B cell (primary cell): Measurements from ENCODE around the gene HTRA1. TPM values are rescaled to one million over a fixed set of nuclear protein-coding genes. Genes with fewer than 3 reads are reported as not detected.

Experiments
- ATAC-seq: fragments of 200-7000 bp; cut with Tn5 transposase; one replicate; pipeline ENCODE4 v1.10.0; 2021; ENCODE audit warnings: low read depth, mild to moderate bottlenecking, moderate number of reproducible peaks, moderate library complexity
- CTCF ChIA-PET: fragments of 350-600 bp; sonication (Branson Sonifier 250); formaldehyde crosslinking; loops from one replicate; lab custom pipeline; 2021; ENCODE audit warnings: antibody characterized with exemption, inconsistent platforms; lab: Charles Lee
- POLR2A ChIA-PET: fragments of 350-600 bp; sonication (Branson Sonifier 250); formaldehyde crosslinking; loops from one replicate; lab custom pipeline; 2021; ENCODE audit warnings: antibody characterized with exemption; lab: Charles Lee
- DNase-seq: peaks from one replicate; pipeline ENCODE4 v3.0.0; 2013
- H2AFZ ChIP-seq: 2 replicates; pipeline ENCODE4 v1.6.1; 2012; ENCODE audit warnings: mild to moderate bottlenecking, low read depth, low read length; ENCODE audit not compliant: insufficient read depth, poor library complexity, severe bottlenecking
- H3K27ac ChIP-seq, 2 donors: 1 replicate in 1 of 2; 2 replicates in 1 of 2; pipeline ENCODE4 v1.5.1; 2012 to 2013; ENCODE audit warnings: low read length in 2 of 2, mild to moderate bottlenecking in 2 of 2, moderate library complexity in 1 of 2
- H3K27me3 ChIP-seq, 4 experiments: fragments of 200-600 bp in 1 of 4; sonication (generic) in 1 of 4; replicated peaks in 1 of 4; 1 replicate in 2 of 4; 2 replicates in 2 of 4; pipeline versions ENCODE4 v1.6.1 to v1.7.0; 2013 to 2016; ENCODE audit warnings: low read length in 3 of 4, mild to moderate bottlenecking in 2 of 4, mixed read lengths in 1 of 4, moderate library complexity in 1 of 4; ENCODE audit not compliant: insufficient read depth in 4 of 4, control insufficient read depth in 3 of 4; ENCODE audit errors: control extremely low read depth in 1 of 4
- H3K36me3 ChIP-seq, 2 experiments: replicated peaks in 1 of 2; 1 replicate in 1 of 2; 2 replicates in 1 of 2; pipeline versions ENCODE4 v1.6.1 to v1.7.1; 2013; ENCODE audit warnings: low read length in 1 of 2; ENCODE audit not compliant: insufficient read depth in 2 of 2, control insufficient read depth in 1 of 2; ENCODE audit errors: control extremely low read depth in 1 of 2, extremely low read depth in 1 of 2
- H3K4me1 ChIP-seq, 2 donors: fragments of 200-600 bp in 1 of 2; sonication (generic) in 1 of 2; 1 replicate in 1 of 2; 2 replicates in 1 of 2; pipeline versions ENCODE4 v1.5.1 to v1.6.1; 2013 to 2017; ENCODE audit warnings: low read length in 2 of 2; ENCODE audit not compliant: control insufficient read depth in 2 of 2, insufficient read depth in 2 of 2
- H3K4me2 ChIP-seq: replicated peaks from 2 replicates; pipeline ENCODE3; 2012; ENCODE audit warnings: mild to moderate bottlenecking, low read depth, low read length; ENCODE audit not compliant: poor library complexity, severe bottlenecking
- H3K4me3 ChIP-seq, 5 experiments: fragments of 200-600 bp in 1 of 5; sonication (generic) in 1 of 5; 1 replicate in 3 of 5; 2 replicates in 2 of 5; pipeline versions ENCODE4 v1.5.1 to v1.7.0; 2011 to 2016; ENCODE audit warnings: low read length in 4 of 5, mild to moderate bottlenecking in 4 of 5, low read depth in 2 of 5, control low read depth in 1 of 5, moderate library complexity in 1 of 5; ENCODE audit not compliant: insufficient read depth in 1 of 5; ENCODE audit errors: control extremely low read depth in 1 of 5, extremely low read depth in 1 of 5
- H3K79me2 ChIP-seq: fragments of 200-600 bp; sonication (generic); one replicate; pipeline ENCODE4 v1.6.0; 2016; ENCODE audit warnings: low read length; ENCODE audit not compliant: control insufficient read depth, insufficient read depth
- H3K9ac ChIP-seq: fragments of 200-600 bp; sonication (generic); 2 replicates; pipeline ENCODE4 v1.6.1; 2017; ENCODE audit warnings: mild to moderate bottlenecking, low read length, moderate library complexity
- H3K9me3 ChIP-seq, 3 donors: one replicate each; pipeline versions ENCODE4 v1.6.1 to v1.7.1; 2013; ENCODE audit warnings: low read length in 2 of 3; ENCODE audit not compliant: control insufficient read depth in 2 of 3, insufficient read depth in 1 of 3; ENCODE audit errors: control extremely low read depth in 1 of 3
- H4K20me1 ChIP-seq: 2 replicates; pipeline ENCODE4 v1.6.0; 2012; ENCODE audit warnings: mild to moderate bottlenecking, low read length; ENCODE audit not compliant: insufficient read depth, control insufficient read depth, poor library complexity, severe bottlenecking
- H3K27ac Mint-ChIP-seq: one replicate; pipeline ENCODE4 v1.8.0; 2021; ENCODE audit warnings: mixed read lengths
- H3K27me3 Mint-ChIP-seq: one replicate; pipeline ENCODE4 v1.8.0; 2021; ENCODE audit warnings: mixed read lengths
- H3K4me1 Mint-ChIP-seq: one replicate; pipeline ENCODE4 v1.8.0; 2021; ENCODE audit warnings: mixed read lengths
- H3K4me3 Mint-ChIP-seq: one replicate; pipeline ENCODE4 v1.8.0; 2021; ENCODE audit warnings: mixed read lengths
- H3K9me3 Mint-ChIP-seq: one replicate; pipeline ENCODE4 v1.8.0; 2022; ENCODE audit warnings: mixed read lengths; ENCODE audit not compliant: insufficient read depth
- EZH2 ChIP-seq: IDR thresholded peaks from 2 replicates; pipeline ENCODE4 v1.6.1; 2012; ENCODE audit warnings: borderline replicate concordance, low read depth, mild to moderate bottlenecking, moderate library complexity, low read length; ENCODE audit not compliant: insufficient read depth, poor library complexity, severe bottlenecking
- WGBS: methylation state at CpG from one replicate; pipeline ENCODE4 v1.1.5; 2013; ENCODE audit warnings: missing lambda C conversion rate; ENCODE audit not compliant: insufficient coverage; 5-methylcytosine and 5-hydroxymethylcytosine counted together
- intact Hi-C: fragments of 100-400 bp; cut with micrococcal nuclease; formaldehyde crosslinking; loops from one replicate; pipeline ENCODE4 v1.10.0; 2022
- polyA plus RNA-seq: library from polyadenylated mRNA; depleted of rRNA; stranded (reverse); fragments of >200 nt; gene quantifications from 2 replicates; pipeline ENCODE4 v1.2.3, GENCODE V29; 2012
- total RNA-seq, 2 donors: library from RNA; stranded (reverse); fragments of 120-200 nt in 1 of 2; gene quantifications; 1 replicate in 1 of 2; 2 replicates in 1 of 2; pipeline versions ENCODE4 v1.2.3 to v1.2.4, GENCODE V29; 2013 to 2022
- TF ChIP-seq, protein P1 (sequence below): fragments of 200-600 bp; IDR thresholded peaks from one replicate; pipeline ENCODE4 v1.8.0; 2022; ENCODE audit warnings: antibody characterized with exemption, mild to moderate bottlenecking

Gene HTRA1
- total and polyA plus RNA-seq, 2 donors (not counting 1 experiment from before 2014, with no cell fraction given): not detected

DNA sequence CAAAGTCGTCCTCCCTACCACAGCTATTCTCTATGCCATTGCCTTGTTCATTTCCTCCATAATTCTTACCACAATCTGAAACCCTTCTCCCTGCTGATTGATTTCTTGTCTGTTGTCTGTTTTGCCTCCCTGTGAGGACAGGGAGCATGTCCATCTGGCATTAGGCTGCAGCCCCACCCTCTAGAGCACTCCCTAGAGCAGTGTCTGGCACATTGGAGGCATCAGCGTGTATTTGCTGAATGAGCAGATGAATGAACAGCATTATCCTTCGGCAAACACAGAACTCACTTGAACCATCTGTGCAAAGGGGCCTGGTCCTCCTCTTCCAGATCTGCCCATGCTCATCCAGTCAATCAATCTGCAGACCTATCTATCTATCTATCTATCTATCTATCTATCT, 94.1 kb downstream of the HTRA1 start:
- Mint-ChIP-seq H3K4me3 (no peak overlapping the region), H3K9me3 (no peaks in the 10 kb centered on the region), H3K27me3 (peaks cover 9% of the 10 kb centered on the region), H3K4me1 (no peaks in the 10 kb centered on the region), H3K27ac (no peak overlapping the region)
- 90% methylated on average over 2 of the region's 3 CpGs for WGBS
- H3K9me3 ChIP-seq: no peaks in the 10 kb centered on the region
- no peak overlapping the region for H3K9ac ChIP-seq
- ATAC-seq: no peak
- H3K27me3 ChIP-seq: peaks cover 0 to 7% (median 0%) of the 10 kb centered on the region in 4 experiments
- ChIA-PET CTCF (interaction anchor here (0.8 to 1.0 kb wide), 2 partner anchors 10 to 12 kb away, joined by 3 read pairs; no protein-coding TSS in a partner anchor), POLR2A (no interaction called here)
- no peaks in the 10 kb centered on the region for H3K79me2 ChIP-seq
- no peak overlapping the region for H3K27ac ChIP-seq
- H3K4me1 ChIP-seq: no peaks in the 10 kb centered on the region
- no peaks in the 10 kb centered on the region for H4K20me1 ChIP-seq
- H3K36me3 ChIP-seq: no peaks in the 10 kb centered on the region
- DNase-seq: no peak
- no peak overlapping the region for H3K4me3 ChIP-seq
- intact Hi-C loops: no loop called here
- H3K4me2 ChIP-seq: no peak overlapping the region
- no peak overlapping the region for H2AFZ ChIP-seq
- TF ChIP-seq, protein P1, sequence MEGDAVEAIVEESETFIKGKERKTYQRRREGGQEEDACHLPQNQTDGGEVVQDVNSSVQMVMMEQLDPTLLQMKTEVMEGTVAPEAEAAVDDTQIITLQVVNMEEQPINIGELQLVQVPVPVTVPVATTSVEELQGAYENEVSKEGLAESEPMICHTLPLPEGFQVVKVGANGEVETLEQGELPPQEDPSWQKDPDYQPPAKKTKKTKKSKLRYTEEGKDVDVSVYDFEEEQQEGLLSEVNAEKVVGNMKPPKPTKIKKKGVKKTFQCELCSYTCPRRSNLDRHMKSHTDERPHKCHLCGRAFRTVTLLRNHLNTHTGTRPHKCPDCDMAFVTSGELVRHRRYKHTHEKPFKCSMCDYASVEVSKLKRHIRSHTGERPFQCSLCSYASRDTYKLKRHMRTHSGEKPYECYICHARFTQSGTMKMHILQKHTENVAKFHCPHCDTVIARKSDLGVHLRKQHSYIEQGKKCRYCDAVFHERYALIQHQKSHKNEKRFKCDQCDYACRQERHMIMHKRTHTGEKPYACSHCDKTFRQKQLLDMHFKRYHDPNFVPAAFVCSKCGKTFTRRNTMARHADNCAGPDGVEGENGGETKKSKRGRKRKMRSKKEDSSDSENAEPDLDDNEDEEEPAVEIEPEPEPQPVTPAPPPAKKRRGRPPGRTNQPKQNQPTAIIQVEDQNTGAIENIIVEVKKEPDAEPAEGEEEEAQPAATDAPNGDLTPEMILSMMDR: no peak
- no peak for TF ChIP-seq EZH2

DNA sequence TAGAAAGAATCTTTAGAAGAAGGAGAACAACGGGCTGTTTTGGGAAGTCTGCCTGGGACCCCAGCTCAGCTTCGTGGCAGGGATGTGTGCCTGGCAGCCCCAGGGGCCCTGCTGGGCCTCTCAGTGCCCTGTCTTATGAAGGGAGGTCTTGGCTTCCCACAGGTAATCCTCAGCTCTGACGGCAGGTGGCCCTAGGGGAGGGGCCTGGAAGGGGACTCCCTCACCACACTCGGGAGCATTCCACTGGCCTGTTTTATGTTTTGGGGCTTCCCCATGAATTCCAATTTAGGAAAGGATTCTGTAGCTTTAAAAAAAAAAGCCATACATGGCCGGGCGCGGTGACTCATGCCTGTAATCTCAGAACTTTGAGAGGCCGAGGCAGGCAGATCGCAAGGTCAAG, 96.2 kb downstream of the HTRA1 start:
- ChIA-PET CTCF (no interaction called here), POLR2A (no interaction called here)
- Histone ChIP-seq H3K9ac (no peak overlapping the region), H2AFZ (no peak overlapping the region), H3K4me3 (no peak overlapping the region), H3K4me1 (no peaks in the 10 kb centered on the region), H3K9me3 (no peaks in the 10 kb centered on the region), H4K20me1 (no peaks in the 10 kb centered on the region), H3K36me3 (no peaks in the 10 kb centered on the region), H3K79me2 (no peaks in the 10 kb centered on the region), H3K4me2 (no peak overlapping the region), H3K27ac (no peak overlapping the region), H3K27me3 (peaks cover 0 to 7% (median 0%) of the 10 kb centered on the region in 4 experiments)
- Mint-ChIP-seq H3K27ac (no peak overlapping the region), H3K9me3 (no peaks in the 10 kb centered on the region), H3K27me3 (peaks cover 21% of the 10 kb centered on the region), H3K4me1 (no peaks in the 10 kb centered on the region), H3K4me3 (no peak overlapping the region)
- TF ChIP-seq, protein P1: no peak
- no peak for TF ChIP-seq EZH2
- no peak for DNase-seq
- WGBS: 36% methylated on average over 8 of the region's 9 CpGs
- no peak for ATAC-seq
- intact Hi-C loops: no loop called here
